Left hindlimb (tissue), 1 donor: ENCODE results near the gene ATP6V1G2.
A peak's percentile ranks its signal among the peaks of the same experiment; 100 is the strongest.
"Not testable (repeated sequence)": the region's sequence is repeated elsewhere in the genome, so short reads cannot be mapped to it uniquely, and the experiment has no call there.

ENCODE experiments used
- DNase-seq: peaks from one replicate; pipeline ENCODE4 v3.0.0-alpha.2; 2018

The ATP6V1G2 gene

GRCh38 chr6:31528307-31528777 is 18.1 kb downstream of the ATP6V1G2 start:
- DNase-seq: no peak

GRCh38 chr6:31525932-31526591 is 20.3 kb downstream of the ATP6V1G2 start:
- no peak for DNase-seq

GRCh38 chr6:31525553-31525931 is 20.9 kb downstream of the ATP6V1G2 start:
- no peak for DNase-seq

- no peak for DNase-seq
Measured at GRCh38 chr6:31521835-31522234, 24.6 kb downstream of the ATP6V1G2 start.

GRCh38 chr6:31513456-31514165 is 32.8 kb downstream of the ATP6V1G2 start:
- DNase-seq: no peak

- DNase-seq: no peak
Measured at GRCh38 chr6:31510007-31510406, 36.4 kb downstream of the ATP6V1G2 start.

GRCh38 chr6:31509036-31509435 is 37.4 kb downstream of the ATP6V1G2 start:
- DNase-seq: not testable (repeated sequence)

GRCh38 chr6:31502586-31502985 is 43.8 kb downstream of the ATP6V1G2 start:
- DNase-seq: no peak

GRCh38 chr6:31499648-31500047 is 46.8 kb downstream of the ATP6V1G2 start:
- DNase-seq: not testable (repeated sequence)

- no peak for DNase-seq
Measured at GRCh38 chr6:31498748-31499147, 47.7 kb downstream of the ATP6V1G2 start.

- peak; percentile 55 for DNase-seq
Measured at GRCh38 chr6:31497531-31498476, 48.6 kb downstream of the ATP6V1G2 start, which contains the start of gene MICB. Gene MICB, plus strand, starts transcription at chr6:31498145. Its CDS starts 49 bp downstream, at chr6:31498194.

GRCh38 chr6:31496826-31497225 is 49.6 kb downstream of the ATP6V1G2 start:
- not testable (repeated sequence) for DNase-seq

- DNase-seq: no peak
Measured at GRCh38 chr6:31495580-31495979, 50.8 kb downstream of the ATP6V1G2 start.
